ENCODE measurements around the gene YJEFN3.

The YJEFN3 gene
- 3.7 to 9.1 (median 4.3) reads per million in 4 experiments for total RNA-seq

GRCh38 chr19:19528721-19529490, at the start of gene YJEFN3:
Gene YJEFN3, plus strand, starts transcription at chr19:19528911. Its CDS starts 22 bp downstream, at chr19:19528933.
- DNase-seq: no peak

- DNase-seq: no peak
Measured at GRCh38 chr19:19480688-19481087, 48.0 kb upstream of the YJEFN3 start.

GRCh38 chr19:19482809-19483596, 45.7 kb upstream of the YJEFN3 start:
- DNase-seq: no peak

- no peak for DNase-seq
Measured at GRCh38 chr19:19485161-19485997, 43.3 kb upstream of the YJEFN3 start.

- DNase-seq: no peak
Measured at GRCh38 chr19:19485998-19486290, 42.8 kb upstream of the YJEFN3 start.

GRCh38 chr19:19486343-19487076, 42.2 kb upstream of the YJEFN3 start:
- no peak for DNase-seq

GRCh38 chr19:19487077-19487949, 41.4 kb upstream of the YJEFN3 start:
- no peak for DNase-seq

GRCh38 chr19:19487950-19488874, 40.5 kb upstream of the YJEFN3 start:
- DNase-seq: no peak

GRCh38 chr19:19488875-19489690, 39.6 kb upstream of the YJEFN3 start:
- peak; percentile 80 for DNase-seq

GRCh38 chr19:19489804-19490204, 38.9 kb upstream of the YJEFN3 start:
- no peak for DNase-seq

GRCh38 chr19:19490214-19490968, 38.3 kb upstream of the YJEFN3 start:
- peak; percentile 67 for DNase-seq

- no peak for DNase-seq
Measured at GRCh38 chr19:19491321-19492025, 37.2 kb upstream of the YJEFN3 start.

- no peak for DNase-seq
Measured at GRCh38 chr19:19492026-19492610, 36.6 kb upstream of the YJEFN3 start.

- no peak for DNase-seq
Measured at GRCh38 chr19:19493841-19494546, 34.7 kb upstream of the YJEFN3 start.

- no peak for DNase-seq
Measured at GRCh38 chr19:19495614-19496603, 32.8 kb upstream of the YJEFN3 start.
